WTC11 (cell line): ENCODE results near the gene ZCCHC4. TPM values are rescaled to one million over a fixed set of nuclear protein-coding genes. Genes with fewer than 3 reads are reported as not detected.
"Not testable (repeated sequence)": the region's sequence is repeated elsewhere in the genome, so short reads cannot be mapped to it uniquely, and the experiment has no call there.

Experiments
- ATAC-seq: fragments of 200-7000 bp; cut with Tn5 transposase; 2 replicates; pipeline ENCODE4 v1.10.0; 2021; ENCODE audit warnings: mild to moderate bottlenecking, moderate library complexity
- CTCF ChIA-PET: fragments of 300-600 bp; sonication (Branson Sonifier 250); formaldehyde crosslinking; loops from one replicate; lab custom pipeline; 2021; ENCODE audit warnings: antibody characterized with exemption; lab: Charles Lee
- POLR2A ChIA-PET: fragments of 350-600 bp; sonication (Branson Sonifier 250); formaldehyde crosslinking; loops from one replicate; lab custom pipeline; 2021; ENCODE audit warnings: antibody characterized with exemption; lab: Charles Lee
- DNase-seq: peaks from one replicate; pipeline ENCODE4 v3.0.0; 2021; ENCODE audit warnings: low spot score
- H3K27ac Mint-ChIP-seq: 2 replicates; pipeline ENCODE4 v1.8.0; 2021; ENCODE audit warnings: mixed read lengths
- H3K27me3 Mint-ChIP-seq: 2 replicates; pipeline ENCODE4 v1.8.0; 2021; ENCODE audit warnings: low read depth, mild to moderate bottlenecking, moderate library complexity, mixed read lengths
- H3K36me3 Mint-ChIP-seq: 2 replicates; pipeline ENCODE4 v1.8.0; 2021; ENCODE audit warnings: mixed read lengths
- H3K4me1 Mint-ChIP-seq: 2 replicates; pipeline ENCODE4 v1.8.0; 2022; ENCODE audit warnings: mixed read lengths
- H3K4me3 Mint-ChIP-seq: 2 replicates; pipeline ENCODE4 v1.8.0; 2021; ENCODE audit warnings: mild to moderate bottlenecking, moderate library complexity, mixed read lengths
- H3K9me3 Mint-ChIP-seq: 2 replicates; pipeline ENCODE4 v1.8.0; 2021; ENCODE audit warnings: mixed read lengths
- AFF4 ChIP-seq: sonication (generic); formaldehyde crosslinking; IDR thresholded peaks from 2 replicates; pipeline ENCODE4 v1.8.1; 2023; ENCODE audit warnings: mild to moderate bottlenecking, missing genetic modification reagents, borderline replicate concordance
- CREM ChIP-seq: sonication (generic); formaldehyde crosslinking; IDR thresholded peaks from 2 replicates; pipeline ENCODE4 v1.8.1; 2022; ENCODE audit warnings: mild to moderate bottlenecking, missing genetic modification reagents, moderate library complexity
- ELF4 ChIP-seq: sonication (generic); formaldehyde crosslinking; IDR thresholded peaks from 2 replicates; pipeline ENCODE4 v1.8.1; 2022; ENCODE audit warnings: low read depth, mild to moderate bottlenecking, moderate library complexity, missing genetic modification reagents
- EMX1 ChIP-seq: fragments of 250-450 bp; sonication (Bioruptor Pico); IDR thresholded peaks from 2 replicates; pipeline ENCODE4 v1.8.0; 2021; ENCODE audit warnings: mild to moderate bottlenecking
- ESRRA ChIP-seq: sonication (generic); formaldehyde crosslinking; IDR thresholded peaks from 2 replicates; pipeline ENCODE4 v1.8.1; 2022; ENCODE audit warnings: mild to moderate bottlenecking, missing genetic modification reagents, borderline replicate concordance
- FOXK1 ChIP-seq: sonication (generic); formaldehyde crosslinking; IDR thresholded peaks from 2 replicates; pipeline ENCODE4 v1.8.0; 2022; ENCODE audit warnings: mild to moderate bottlenecking, moderate library complexity, missing genetic modification reagents
- FOXP4 ChIP-seq: sonication (generic); formaldehyde crosslinking; IDR thresholded peaks from 2 replicates; pipeline ENCODE4 v1.8.0; 2022; ENCODE audit warnings: mild to moderate bottlenecking, missing genetic modification reagents
- HMGA2 ChIP-seq: fragments of 250-450 bp; sonication (Bioruptor Pico); IDR thresholded peaks from 2 replicates; pipeline ENCODE4 v1.4.0; 2021; ENCODE audit warnings: mild to moderate bottlenecking, moderate library complexity
- HMGXB4 ChIP-seq: sonication (generic); formaldehyde crosslinking; IDR thresholded peaks from 2 replicates; pipeline ENCODE4 v1.8.1; 2023; ENCODE audit warnings: mild to moderate bottlenecking, moderate library complexity, missing genetic modification reagents
- NFATC4 ChIP-seq: fragments of 250-450 bp; sonication (Bioruptor Pico); IDR thresholded peaks from 2 replicates; pipeline ENCODE4 v1.9.0; 2021; ENCODE audit warnings: mild to moderate bottlenecking
- NR2C2 ChIP-seq: sonication (generic); formaldehyde crosslinking; IDR thresholded peaks from 2 replicates; pipeline ENCODE4 v1.8.0; 2022; ENCODE audit warnings: mild to moderate bottlenecking, missing genetic modification reagents
- RORB ChIP-seq: fragments of 250-450 bp; sonication (Bioruptor Pico); IDR thresholded peaks from 2 replicates; pipeline ENCODE4 v1.9.0; 2021; ENCODE audit warnings: mild to moderate bottlenecking
- SMAD3 ChIP-seq: sonication (generic); formaldehyde crosslinking; IDR thresholded peaks from 2 replicates; pipeline ENCODE4 v1.8.0; 2022; ENCODE audit warnings: missing genetic modification reagents, mild to moderate bottlenecking, borderline replicate concordance
- USF2 ChIP-seq: sonication (generic); formaldehyde crosslinking; IDR thresholded peaks from 2 replicates; pipeline ENCODE4 v1.8.1; 2023; ENCODE audit warnings: mild to moderate bottlenecking, missing genetic modification reagents, moderate library complexity
- ZMAT4 ChIP-seq: fragments of 250-450 bp; sonication (Bioruptor Pico); IDR thresholded peaks from 2 replicates; pipeline ENCODE4 v1.9.0; 2021; ENCODE audit warnings: mild to moderate bottlenecking
- ZNF138 ChIP-seq: sonication (generic); formaldehyde crosslinking; conservative IDR thresholded peaks from 2 replicates; pipeline ENCODE4 v1.8.1; 2022; ENCODE audit warnings: mild to moderate bottlenecking, moderate library complexity, missing genetic modification reagents
- ZNF219 ChIP-seq: sonication (generic); formaldehyde crosslinking; IDR thresholded peaks from 2 replicates; pipeline ENCODE4 v1.8.0; 2023; ENCODE audit warnings: missing genetic modification reagents, mild to moderate bottlenecking, borderline replicate concordance
- ZNF425 ChIP-seq: fragments of 250-450 bp; sonication (Bioruptor Pico); conservative IDR thresholded peaks from 2 replicates; pipeline ENCODE4 v1.9.0; 2021; ENCODE audit warnings: mild to moderate bottlenecking
- total RNA-seq: library from RNA; stranded (reverse); gene quantifications from 3 replicates; pipeline ENCODE4 v1.2.3, GENCODE V29; 2021

Gene ZCCHC4
- total RNA-seq, 1 experiment from 2014 or later = 13.6 TPM

GRCh38 chr4:25321703-25322102 lies 9.1 kb downstream of the ZCCHC4 start (continued):
- TF ChIP-seq ZMAT4 (CRISPR knock-in tag) = no peak

GRCh38 chr4:25328463-25328862 lies 15.9 kb downstream of the ZCCHC4 start:
- H3K4me3 Mint-ChIP-seq, H3K9me3 Mint-ChIP-seq, H3K27me3 Mint-ChIP-seq: not testable (repeated sequence)

GRCh38 chr4:25330335-25330734 lies 17.8 kb downstream of the ZCCHC4 start:
- Mint-ChIP-seq H3K36me3 (no peaks in the 10 kb centered on the region), H3K4me3 (no peak overlapping the region), H3K27me3 (no peaks in the 10 kb centered on the region), H3K9me3 (no peaks in the 10 kb centered on the region), H3K27ac (no peak overlapping the region), H3K4me1 (no peaks in the 10 kb centered on the region)
- POLR2A ChIA-PET = no interaction called here
- no peak for DNase-seq
- no peak for TF ChIP-seq EMX1 (CRISPR knock-in tag)
- no peak for TF ChIP-seq HMGA2
- TF ChIP-seq FOXK1 (CRISPR knock-in tag) = no peak
- no peak for TF ChIP-seq CREM (CRISPR knock-in tag)
- TF ChIP-seq FOXP4 (CRISPR knock-in tag) = no peak
- no peak for TF ChIP-seq ZNF138 (CRISPR knock-in tag)
- no peak for TF ChIP-seq USF2 (CRISPR knock-in tag)
- no peak for TF ChIP-seq NFATC4
- no peak for TF ChIP-seq AFF4 (CRISPR knock-in tag)
- no peak for TF ChIP-seq ELF4
- TF ChIP-seq HMGXB4 (CRISPR knock-in tag) = no peak
- TF ChIP-seq NR2C2 (CRISPR knock-in tag) = no peak
- TF ChIP-seq ESRRA (CRISPR knock-in tag) = no peak
- no peak for TF ChIP-seq ZNF219 (CRISPR knock-in tag)
- TF ChIP-seq SMAD3 (CRISPR knock-in tag) = no peak
- no peak for TF ChIP-seq ZNF425 (CRISPR knock-in tag)
- no peak for TF ChIP-seq RORB
- CTCF ChIA-PET = interaction anchor here (0.6 to 2.5 kb wide), 4 partner anchors 12 to 69 kb away, joined by 3 to 13 read pairs (median 6); partner anchors contain the start of gene ZCCHC4
- no peak for ATAC-seq

More at GRCh38 chr4:25328463-25328862, 15.9 kb downstream of the ZCCHC4 start:
- ATAC-seq, H3K27ac Mint-ChIP-seq, CTCF ChIA-PET, H3K36me3 Mint-ChIP-seq, POLR2A ChIA-PET, H3K4me1 Mint-ChIP-seq, DNase-seq: not testable (repeated sequence)
